Cardiac fibroblast (primary cell): Measurements from ENCODE around the gene WDTC1.

Source experiments
- DNase-seq, 2 donors: peaks; one replicate each; pipeline versions ENCODE4 v3.0.0 to v3.0.0-alpha.2; 2010; ENCODE audit warnings: low read depth in 2 of 2
- H3K4me3 ChIP-seq, 2 donors: replicated peaks in 1 of 2; 1 replicate in 1 of 2; 2 replicates in 1 of 2; pipeline ENCODE4 v1.5.1; 2011; ENCODE audit warnings: low read depth in 2 of 2, low read length in 2 of 2, mild to moderate bottlenecking in 2 of 2, moderate library complexity in 1 of 2
- TF ChIP-seq, protein P1 (sequence below): IDR thresholded peaks from one replicate; pipeline ENCODE4 v1.5.1; 2011; ENCODE audit warnings: low read depth, mild to moderate bottlenecking, low read length, inconsistent platforms

The WDTC1 gene

DNA sequence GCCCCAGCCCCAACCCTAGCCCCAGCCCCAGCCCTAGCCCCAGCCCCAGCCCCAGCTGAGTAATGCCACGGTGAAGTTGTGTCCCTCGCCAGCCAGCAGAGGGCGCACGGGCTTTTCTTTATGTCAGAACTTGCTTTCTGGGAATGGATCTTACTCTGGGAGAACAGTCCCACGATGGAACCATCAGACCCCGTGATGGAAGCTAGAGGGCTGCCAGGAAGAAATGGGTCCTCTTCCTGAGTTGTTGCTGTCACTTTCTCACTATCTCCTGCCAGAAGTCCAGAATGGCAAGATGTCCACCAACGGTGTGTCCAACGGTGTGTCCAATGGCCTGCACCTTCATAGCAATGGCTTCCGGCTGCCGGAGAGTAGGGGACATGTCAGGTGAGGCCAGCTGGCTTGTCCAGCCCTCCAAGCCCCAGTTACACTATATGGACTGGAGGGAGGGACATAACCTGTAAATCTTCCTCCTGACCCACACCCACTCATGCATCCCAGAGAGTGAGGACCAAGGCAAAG is 62.4 kb downstream of the WDTC1 start:
- TF ChIP-seq, protein P1, sequence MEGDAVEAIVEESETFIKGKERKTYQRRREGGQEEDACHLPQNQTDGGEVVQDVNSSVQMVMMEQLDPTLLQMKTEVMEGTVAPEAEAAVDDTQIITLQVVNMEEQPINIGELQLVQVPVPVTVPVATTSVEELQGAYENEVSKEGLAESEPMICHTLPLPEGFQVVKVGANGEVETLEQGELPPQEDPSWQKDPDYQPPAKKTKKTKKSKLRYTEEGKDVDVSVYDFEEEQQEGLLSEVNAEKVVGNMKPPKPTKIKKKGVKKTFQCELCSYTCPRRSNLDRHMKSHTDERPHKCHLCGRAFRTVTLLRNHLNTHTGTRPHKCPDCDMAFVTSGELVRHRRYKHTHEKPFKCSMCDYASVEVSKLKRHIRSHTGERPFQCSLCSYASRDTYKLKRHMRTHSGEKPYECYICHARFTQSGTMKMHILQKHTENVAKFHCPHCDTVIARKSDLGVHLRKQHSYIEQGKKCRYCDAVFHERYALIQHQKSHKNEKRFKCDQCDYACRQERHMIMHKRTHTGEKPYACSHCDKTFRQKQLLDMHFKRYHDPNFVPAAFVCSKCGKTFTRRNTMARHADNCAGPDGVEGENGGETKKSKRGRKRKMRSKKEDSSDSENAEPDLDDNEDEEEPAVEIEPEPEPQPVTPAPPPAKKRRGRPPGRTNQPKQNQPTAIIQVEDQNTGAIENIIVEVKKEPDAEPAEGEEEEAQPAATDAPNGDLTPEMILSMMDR = peak; percentile 73
- H3K4me3 ChIP-seq = no peak overlapping the region
- DNase-seq = peak; percentile 65 to 72

DNA sequence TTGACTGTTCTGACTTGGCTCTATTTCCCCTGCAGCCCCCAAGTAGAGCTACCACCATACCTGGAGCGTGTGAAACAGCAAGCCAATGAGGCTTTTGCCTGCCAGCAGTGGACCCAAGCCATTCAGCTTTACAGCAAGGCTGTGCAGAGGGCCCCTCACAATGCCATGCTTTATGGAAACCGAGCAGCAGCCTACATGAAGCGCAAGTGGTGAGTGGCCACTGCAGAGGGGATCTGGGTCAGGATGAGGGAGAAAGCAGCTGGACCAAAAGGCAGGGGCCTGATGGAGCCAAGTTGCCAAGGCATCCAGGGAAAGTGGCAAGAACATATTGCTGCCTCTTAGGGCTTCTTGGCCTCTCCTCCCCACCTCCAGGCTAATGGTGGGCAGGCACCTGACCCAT is 63.5 kb downstream of the WDTC1 start:
- DNase-seq = no peak
- TF ChIP-seq, protein P1 = no peak
- no peak overlapping the region for H3K4me3 ChIP-seq

DNA sequence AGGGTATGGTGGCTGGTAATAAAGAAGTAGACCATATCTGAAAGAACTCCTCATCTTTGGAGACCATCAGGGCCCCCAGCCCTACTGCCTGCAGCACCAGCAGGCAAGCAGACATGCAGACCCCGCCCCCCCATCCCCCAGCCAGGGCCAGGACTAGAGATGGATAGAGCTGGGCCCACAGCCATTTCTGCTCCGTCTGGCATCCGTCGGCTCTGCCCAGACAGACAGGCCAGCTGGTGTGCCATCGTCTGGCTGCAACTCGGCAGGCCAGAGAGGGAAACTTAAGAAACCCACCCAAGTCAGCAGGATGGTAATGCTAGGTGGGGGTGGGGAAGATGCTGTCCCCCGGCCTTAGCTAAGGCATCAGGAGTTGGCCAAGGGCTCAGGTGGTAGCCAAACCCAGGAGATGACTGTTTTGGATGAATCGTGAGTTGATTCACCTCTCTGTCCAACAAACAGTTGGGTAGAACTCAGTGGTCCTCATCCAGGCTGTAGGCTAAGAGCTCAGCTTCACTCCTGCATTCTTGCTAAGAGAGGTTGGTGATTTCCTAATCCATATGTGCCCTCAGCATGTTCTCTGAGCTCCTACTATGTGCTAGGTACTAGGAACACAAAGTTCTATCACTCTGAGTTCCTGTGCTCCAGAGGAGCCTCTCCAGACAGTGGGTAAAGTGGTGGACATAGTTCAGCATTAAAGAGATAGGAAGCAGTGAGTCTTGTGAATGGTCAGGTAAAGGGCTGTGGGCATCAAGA is 64.4 kb downstream of the WDTC1 start:
- DNase-seq = no peak
- TF ChIP-seq, protein P1 = no peak
- H3K4me3 ChIP-seq = no peak overlapping the region

DNA sequence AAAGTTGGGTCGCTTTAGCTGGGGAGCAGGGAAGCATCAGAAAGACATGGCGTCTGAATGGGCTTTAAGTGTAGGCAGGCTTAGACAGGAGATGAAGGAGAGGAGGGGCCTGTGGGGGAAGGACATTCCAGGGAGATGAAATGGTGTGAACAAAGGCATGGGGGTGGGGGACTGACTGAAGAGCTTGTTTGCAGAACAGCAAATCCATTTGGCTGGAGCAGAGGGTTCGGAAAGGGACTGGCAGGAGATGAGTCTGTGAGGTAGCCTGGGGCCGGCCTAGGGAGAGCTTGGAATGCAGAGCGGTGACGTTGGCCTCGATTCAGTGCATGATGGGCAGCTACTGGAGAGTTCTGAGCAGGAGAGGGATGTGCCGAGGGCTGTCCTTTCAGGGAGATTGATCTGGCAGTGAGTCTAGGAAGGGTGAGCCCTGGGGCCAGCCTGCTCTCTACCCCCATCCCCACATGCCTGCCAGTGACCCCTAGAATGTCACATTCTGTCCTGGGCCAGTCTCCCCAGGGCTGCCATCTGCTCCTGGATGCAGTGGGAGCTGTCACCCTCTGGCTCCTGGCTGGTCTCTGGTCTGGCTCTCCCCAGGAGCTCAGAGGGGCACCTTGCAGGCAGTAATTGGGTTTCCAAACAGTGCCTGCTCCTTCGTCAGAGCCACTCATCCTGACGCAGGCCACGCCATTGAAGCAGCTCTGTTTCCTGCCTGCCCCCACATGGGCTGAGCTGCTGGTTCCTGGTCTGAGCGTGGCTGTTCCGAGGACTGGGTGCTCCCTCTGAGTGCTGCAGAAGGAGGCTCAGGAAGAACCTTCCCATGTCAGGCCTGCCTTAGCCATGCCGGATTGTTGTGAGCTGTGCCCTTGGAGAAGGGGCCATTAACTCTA is 65.2 kb downstream of the WDTC1 start:
- TF ChIP-seq, protein P1 = no peak

GRCh38 chr1:27300341-27301051 is 66.1 kb downstream of the WDTC1 start:
- H3K4me3 ChIP-seq = no peak overlapping the region
- TF ChIP-seq, protein P1 = peak; percentile 98
- DNase-seq = peak; percentile 93 to 95

More for the DNA sequence above, 65.2 kb downstream of the WDTC1 start:
- DNase-seq = peak; percentile 99
- no peak overlapping the region for H3K4me3 ChIP-seq

GRCh38 chr1:27301052-27301422 is 66.6 kb downstream of the WDTC1 start:
- H3K4me3 ChIP-seq = no peak overlapping the region
- DNase-seq = no peak
- TF ChIP-seq, protein P1 = no peak
